OCI-LY7 (cell line): Measurements from ENCODE around the gene RNASET2. TPM values are rescaled to one million over a fixed set of nuclear protein-coding genes. Genes with fewer than 3 reads are reported as not detected.

Source experiments
- BruUV-seq: library from RNA; stranded (reverse); fragments of 400-500 nt; replicated peaks from 2 replicates; lab custom pipeline; 2021; lab: Mats Ljungman, UMichigan
- CTCF ChIA-PET: fragments of 300-600 bp; sonication (Branson Sonifier 250); formaldehyde crosslinking; loops from one replicate; lab custom pipeline; 2022; ENCODE audit warnings: antibody characterized with exemption; ENCODE audit not compliant: unreplicated experiment; lab: Charles Lee
- POLR2A ChIA-PET: fragments of 300-600 bp; sonication (Branson Sonifier 250); formaldehyde crosslinking; loops from one replicate; lab custom pipeline; 2022; ENCODE audit warnings: antibody characterized with exemption; lab: Charles Lee
- DNase-seq: peaks from one replicate; pipeline ENCODE4 v3.0.0-alpha.2; 2015; ENCODE audit warnings: low spot score
- H2AFZ ChIP-seq: fragments of 200-600 bp; sonication (generic), shearing (Covaris generic); 2 replicates; pipeline ENCODE4 v1.6.1; 2014; ENCODE audit warnings: mild to moderate bottlenecking, antibody characterized with exemption, low read length, moderate library complexity
- H3K27ac ChIP-seq: fragments of 200-600 bp; sonication (generic); 2 replicates; pipeline ENCODE4 v1.5.1; 2014; ENCODE audit warnings: mixed run types, low read depth, mild to moderate bottlenecking, moderate library complexity, low read length, inconsistent platforms; ENCODE audit not compliant: poor library complexity, severe bottlenecking
- H3K36me3 ChIP-seq: fragments of 200-600 bp; sonication (generic); 2 replicates; pipeline ENCODE4 v1.6.1; 2014; ENCODE audit warnings: mild to moderate bottlenecking, antibody characterized with exemption, low read length, moderate library complexity, mixed read lengths; ENCODE audit not compliant: insufficient read depth
- H3K4me1 ChIP-seq: fragments of 200-600 bp; sonication (generic); 2 replicates; pipeline ENCODE4 v1.5.1; 2014; ENCODE audit warnings: mild to moderate bottlenecking, low read length; ENCODE audit not compliant: insufficient read depth, poor library complexity, severe bottlenecking
- H3K4me2 ChIP-seq: fragments of 200-600 bp; sonication (generic); 2 replicates; pipeline ENCODE4 v1.6.1; 2014; ENCODE audit warnings: mild to moderate bottlenecking, low read length
- H3K4me3 ChIP-seq: fragments of 200-600 bp; sonication (generic); 2 replicates; pipeline ENCODE4 v1.5.1; 2014; ENCODE audit warnings: mild to moderate bottlenecking, low read depth, low read length; ENCODE audit not compliant: poor library complexity, severe bottlenecking
- H3K79me2 ChIP-seq: fragments of 200-600 bp; sonication (generic); 2 replicates; pipeline ENCODE4 v1.6.1; 2016; ENCODE audit warnings: low read depth, mild to moderate bottlenecking, low read length, moderate library complexity, mixed read lengths; ENCODE audit not compliant: insufficient read depth
- H3K9me2 ChIP-seq: fragments of 200-600 bp; sonication (generic); 2 replicates; pipeline ENCODE4 v1.6.1; 2016; ENCODE audit warnings: mild to moderate bottlenecking, low read length, mixed read lengths; ENCODE audit not compliant: insufficient read depth
- H3K9me3 ChIP-seq: fragments of 200-600 bp; sonication (generic); 2 replicates; pipeline ENCODE4 v1.6.1; 2014; ENCODE audit warnings: mild to moderate bottlenecking, mixed run types, low read length, mixed read lengths
- H4K20me1 ChIP-seq: fragments of 200-600 bp; sonication (generic); 2 replicates; pipeline ENCODE4 v1.6.1; 2014; ENCODE audit warnings: mild to moderate bottlenecking, antibody characterized with exemption, low read length, moderate library complexity, mixed read lengths; ENCODE audit not compliant: insufficient read depth
- CTCF ChIP-seq: fragments of 200-600 bp; sonication (generic); conservative IDR thresholded peaks from 2 replicates; pipeline ENCODE4 v1.5.1; 2014; ENCODE audit warnings: mild to moderate bottlenecking, antibody characterized with exemption, low read length, moderate library complexity, mixed read lengths
- EZH2phosphoT487 ChIP-seq: fragments of 200-600 bp; sonication (generic); IDR thresholded peaks from 2 replicates; pipeline ENCODE4 v1.6.1; 2018; ENCODE audit warnings: low read depth, borderline replicate concordance, mild to moderate bottlenecking, mixed run types, antibody characterized with exemption, low read length, moderate library complexity, mixed read lengths
- intact Hi-C: fragments of 100-400 bp; cut with micrococcal nuclease; formaldehyde crosslinking; loops from one replicate; pipeline ENCODE4 v1.10.0; 2022; ENCODE audit not compliant: unreplicated experiment
- total RNA-seq, 2 experiments: library from RNA; depleted of rRNA in 1 of 2; stranded (reverse); fragments of >200 nt in 1 of 2; shearing (Covaris generic) in 1 of 2; gene quantifications; 2 replicates each; pipeline ENCODE4 v1.2.3, GENCODE V29; 2014 to 2022

RNASET2 gene
- total RNA-seq, 2 experiments from 2014 or later, result 71.7 to 105 TPM

DNA sequence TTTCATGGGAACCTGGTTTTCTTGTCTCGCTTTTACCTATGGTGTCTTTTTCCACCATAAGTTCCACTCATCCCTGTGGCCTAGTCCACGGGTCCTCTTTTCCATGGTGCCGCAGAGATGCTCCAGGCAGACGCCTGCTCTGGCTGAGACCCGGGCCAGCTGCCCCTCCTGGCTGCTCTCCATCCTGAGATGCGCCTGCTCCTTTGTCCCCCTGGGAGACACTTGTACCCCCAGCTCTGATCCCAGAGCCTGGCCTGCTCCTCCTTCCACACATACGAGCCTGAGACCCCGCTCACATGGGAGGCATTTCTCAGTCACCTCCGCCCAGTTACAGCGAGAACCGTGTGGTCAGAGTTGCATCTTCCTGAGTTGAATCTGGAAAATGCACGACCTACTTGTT, 29.6 kb downstream of the RNASET2 start:
- CTCF ChIA-PET, result interaction anchor here (0.9 kb wide), 1 partner anchor 17 kb away, joined by 3 read pairs; no protein-coding TSS in a partner anchor
- no TSS peak for BruUV-seq

GRCh38 chr6:166925141-166925996, 31.0 kb downstream of the RNASET2 start:
- no peak for DNase-seq
- CTCF ChIA-PET, result no interaction called here
- H3K4me2 ChIP-seq, result no peak overlapping the region
- POLR2A ChIA-PET, result interaction anchor here (0.6 to 0.7 kb wide), 2 partner anchors 12 to 1065 kb away, joined by 3 to 4 read pairs; no protein-coding TSS in a partner anchor
- H3K36me3 ChIP-seq, result peaks cover 23% of the 10 kb centered on the region; the same call in 1 of the 2 replicates
- no peak overlapping the region for H3K27ac ChIP-seq
- H4K20me1 ChIP-seq, result no peaks in the 10 kb centered on the region
- H3K9me2 ChIP-seq, result no peaks in the 10 kb centered on the region
- peaks cover 13% of the 10 kb centered on the region for H3K4me1 ChIP-seq
- intact Hi-C loops, result no loop called here
- TF ChIP-seq CTCF (no peak), EZH2phosphoT487 (no peak)
- no peaks in the 10 kb centered on the region for H3K79me2 ChIP-seq
- no peaks in the 10 kb centered on the region for H3K9me3 ChIP-seq
- no TSS peak for BruUV-seq
- no peak overlapping the region for H2AFZ ChIP-seq
- H3K4me3 ChIP-seq, result no peak overlapping the region

More for the DNA sequence above, 29.6 kb downstream of the RNASET2 start:
- intact Hi-C loops, result no loop called here
- POLR2A ChIA-PET, result interaction anchor here (0.6 to 1.3 kb wide), 3 partner anchors 12 to 213 kb away, joined by 3 to 5 read pairs (median 3); no protein-coding TSS in a partner anchor
- TF ChIP-seq CTCF (no peak), EZH2phosphoT487 (no peak)
- no peaks in the 10 kb centered on the region for H3K79me2 ChIP-seq
- H3K36me3 ChIP-seq, result peaks cover 30% of the 10 kb centered on the region
- no peak overlapping the region for H3K4me3 ChIP-seq
- DNase-seq, result no peak
- no peaks in the 10 kb centered on the region for H4K20me1 ChIP-seq
- H3K9me2 ChIP-seq, result no peaks in the 10 kb centered on the region
- H3K4me2 ChIP-seq, result no peak overlapping the region
- no peaks in the 10 kb centered on the region for H3K9me3 ChIP-seq
- H3K4me1 ChIP-seq, result peaks cover 13% of the 10 kb centered on the region
- no peak overlapping the region for H2AFZ ChIP-seq
- no peak overlapping the region for H3K27ac ChIP-seq
